Stimulated activated CD8-positive, alpha-beta memory T cell treated with anti-CD3 and anti-CD28 coated beads, Interleukin-7, amount 100 ng/mL, for 4 hours (primary cell): Measurements from ENCODE around the gene IMMP1L.
"Not testable (repeated sequence)": the region's sequence is repeated elsewhere in the genome, so short reads cannot be mapped to it uniquely, and the experiment has no call there.

Experiments
- DNase-seq, 2 donors: peaks; one replicate each; pipeline ENCODE4 v3.0.0-alpha.2; 2020; ENCODE audit warnings: low read depth in 2 of 2

The IMMP1L gene

GRCh38 chr11:31509429-31510345 lies at the start of gene IMMP1L, which contains the start of gene ELP4:
Gene IMMP1L, minus strand, starts transcription at chr11:31509622. Its CDS starts 46,346 bp downstream, at chr11:31463276.
Gene ELP4, plus strand, starts transcription at chr11:31509767. Its CDS starts 18 bp downstream, at chr11:31509785.
- DNase-seq, result peak; percentile 88 to 94

GRCh38 chr11:31558001-31558400 lies 48.6 kb upstream of the IMMP1L start:
- DNase-seq, result no peak

- no peak for DNase-seq
These were observed 46.5 kb upstream of the IMMP1L start for GRCh38 chr11:31555938-31556337.

- DNase-seq, result no peak
These were observed 33.4 kb upstream of the IMMP1L start for GRCh38 chr11:31542862-31543261.

- DNase-seq, result no peak
These were observed 26.1 kb upstream of the IMMP1L start for GRCh38 chr11:31535479-31535878.

- no peak for DNase-seq
These were observed 21.9 kb upstream of the IMMP1L start for GRCh38 chr11:31531293-31531692.

GRCh38 chr11:31529701-31530100 lies 20.3 kb upstream of the IMMP1L start:
- no peak for DNase-seq

GRCh38 chr11:31529189-31529588 lies 19.8 kb upstream of the IMMP1L start:
- DNase-seq, result no peak

GRCh38 chr11:31521497-31522150 lies 12.2 kb upstream of the IMMP1L start:
- DNase-seq, result no peak

GRCh38 chr11:31512117-31512516 lies 2.7 kb upstream of the IMMP1L start:
- DNase-seq, result no peak

GRCh38 chr11:31509051-31509428 lies 382 bp downstream of the IMMP1L start:
- DNase-seq, result no peak

- DNase-seq, result no peak
These were observed 8.9 kb downstream of the IMMP1L start for GRCh38 chr11:31500560-31500959.

GRCh38 chr11:31499576-31500178 lies 9.7 kb downstream of the IMMP1L start:
- DNase-seq, result no peak

GRCh38 chr11:31493762-31494161 lies 15.7 kb downstream of the IMMP1L start:
- DNase-seq, result not testable (repeated sequence)

- DNase-seq, result no peak
These were observed 16.2 kb downstream of the IMMP1L start for GRCh38 chr11:31493235-31493634.

- no peak for DNase-seq
These were observed 17.0 kb downstream of the IMMP1L start for GRCh38 chr11:31492320-31492913.

GRCh38 chr11:31487848-31488247 lies 21.6 kb downstream of the IMMP1L start:
- no peak for DNase-seq

- DNase-seq, result no peak
These were observed 24.9 kb downstream of the IMMP1L start for GRCh38 chr11:31484497-31484896.

GRCh38 chr11:31480930-31481329 lies 28.5 kb downstream of the IMMP1L start:
- DNase-seq, result no peak

- no peak for DNase-seq
These were observed 30.4 kb downstream of the IMMP1L start for GRCh38 chr11:31479066-31479465.

GRCh38 chr11:31478223-31478590 lies 31.2 kb downstream of the IMMP1L start:
- no peak for DNase-seq

GRCh38 chr11:31477528-31478222 lies 31.7 kb downstream of the IMMP1L start:
- no peak for DNase-seq
